H1 (cell line): ENCODE results near the gene AGAP1. TPM values are rescaled to one million over a fixed set of nuclear protein-coding genes. Genes with fewer than 3 reads are reported as not detected.

Experiments
- CTCF ChIA-PET: fragments of 300-600 bp; sonication (Branson Sonifier 250); formaldehyde crosslinking; loops from one replicate; lab custom pipeline; 2021; ENCODE audit not compliant: partially characterized antibody; lab: Charles Lee
- POLR2A ChIA-PET: fragments of 300-600 bp; sonication (Branson Sonifier 250); formaldehyde crosslinking; loops from one replicate; lab custom pipeline; 2021; ENCODE audit warnings: inconsistent platforms; ENCODE audit not compliant: partially characterized antibody; lab: Charles Lee
- DNase-seq, 2 experiments: peaks; one replicate each; pipeline versions ENCODE4 v3.0.0 to v3.0.0-alpha.2; 2010 to 2022; ENCODE audit warnings: low spot score in 2 of 2, low read depth in 1 of 2, mixed read lengths in 1 of 2
- FAIRE-seq: peaks from 2 replicates; lab custom pipeline; 2011; peaks lifted over from hg19 to GRCh38; lab: Jason Lieb, UNC
- H2AFZ ChIP-seq: 2 replicates; pipeline ENCODE4 v1.8.1; 2012; ENCODE audit warnings: low read length, inconsistent platforms
- H2AK5ac ChIP-seq: 2 replicates; pipeline ENCODE4 v1.6.1; 2013; ENCODE audit warnings: low read depth, low read length
- H2BK120ac ChIP-seq: replicated peaks from 2 replicates; pipeline ENCODE3; 2013; ENCODE audit warnings: low read depth, low read length, inconsistent platforms
- H2BK12ac ChIP-seq: 2 replicates; pipeline ENCODE4 v1.6.1; 2013; ENCODE audit warnings: low read depth, low read length
- H2BK15ac ChIP-seq: 2 replicates; pipeline ENCODE4 v1.6.1; 2013; ENCODE audit warnings: low read length
- H2BK20ac ChIP-seq: 2 replicates; pipeline ENCODE4 v1.6.1; 2013; ENCODE audit warnings: low read length
- H2BK5ac ChIP-seq: 2 replicates; pipeline ENCODE4 v1.6.1; 2013; ENCODE audit warnings: low read depth, low read length
- H3K14ac ChIP-seq: 2 replicates; pipeline ENCODE4 v1.6.1; 2013; ENCODE audit warnings: inconsistent platforms; ENCODE audit not compliant: insufficient read length
- H3K18ac ChIP-seq: 2 replicates; pipeline ENCODE4 v1.6.1; 2013; ENCODE audit warnings: low read length; ENCODE audit errors: extremely low read depth
- H3K23ac ChIP-seq: 2 replicates; pipeline ENCODE4 v1.6.1; 2013; ENCODE audit warnings: inconsistent platforms; ENCODE audit not compliant: insufficient read length
- H3K23me2 ChIP-seq: 2 replicates; pipeline ENCODE4 v1.6.1; 2013; ENCODE audit warnings: low read depth, low read length
- H3K27ac ChIP-seq: 2 replicates; pipeline ENCODE4 v1.6.1; 2011; ENCODE audit warnings: low read depth, low read length, inconsistent platforms
- H3K27me3 ChIP-seq, 4 experiments: replicated peaks in 1 of 4; 1 replicate in 1 of 4; 2 replicates in 3 of 4; pipeline versions ENCODE4 v1.6.1 to v1.8.1; 2011 to 2013; ENCODE audit warnings: low read length in 3 of 4, mild to moderate bottlenecking in 3 of 4, inconsistent platforms in 2 of 4, mixed read lengths in 2 of 4, moderate library complexity in 1 of 4; ENCODE audit not compliant: control insufficient read depth in 3 of 4, insufficient read depth in 3 of 4; ENCODE audit errors: extremely low read depth in 1 of 4
- H3K36me3 ChIP-seq, 4 experiments: 2 replicates each; pipeline versions ENCODE4 v1.6.1 to v1.8.1; 2011 to 2013; ENCODE audit warnings: mild to moderate bottlenecking in 4 of 4, low read length in 3 of 4, moderate library complexity in 2 of 4, control low read depth in 1 of 4, inconsistent platforms in 1 of 4; ENCODE audit not compliant: insufficient read depth in 4 of 4, control insufficient read depth in 2 of 4
- H3K4ac ChIP-seq: replicated peaks from 2 replicates; pipeline ENCODE3; 2013; ENCODE audit warnings: low read length, low read depth, mixed read lengths, inconsistent platforms; ENCODE audit not compliant: insufficient read length
- H3K4me1 ChIP-seq, 4 experiments: replicated peaks in 1 of 4; 1 replicate in 1 of 4; 2 replicates in 3 of 4; pipeline versions ENCODE4 v1.6.1 to v1.8.1; 2011 to 2013; ENCODE audit warnings: low read length in 3 of 4, inconsistent platforms in 2 of 4, mixed read lengths in 1 of 4; ENCODE audit not compliant: insufficient read depth in 4 of 4, control insufficient read depth in 3 of 4
- H3K4me2 ChIP-seq, 2 experiments: 2 replicates each; pipeline versions ENCODE4 v1.6.1 to v1.8.1; 2011 to 2013; ENCODE audit warnings: low read depth in 2 of 2, low read length in 2 of 2, control low read depth in 1 of 2, inconsistent platforms in 1 of 2, mild to moderate bottlenecking in 1 of 2; ENCODE audit not compliant: insufficient read depth in 1 of 2
- H3K4me3 ChIP-seq, 4 experiments: fragments of 200-600, 300-600 bp in 1 of 4; sonication (generic), shearing (Covaris generic), sonication (Bioruptor Twin) in 1 of 4; 2 replicates each; pipeline versions ENCODE4 v1.5.1 to v1.8.1; 2011 to 2016; ENCODE audit warnings: low read length in 4 of 4, low read depth in 3 of 4, control low read depth in 2 of 4, inconsistent platforms in 2 of 4, mild to moderate bottlenecking in 2 of 4, mixed read lengths in 1 of 4, moderate library complexity in 1 of 4; ENCODE audit not compliant: insufficient read depth in 2 of 4; ENCODE audit errors: extremely low read depth in 1 of 4
- H3K56ac ChIP-seq: replicated peaks from 2 replicates; pipeline ENCODE3; 2013; ENCODE audit warnings: low read depth, mild to moderate bottlenecking, mixed read lengths, low read length, inconsistent platforms; ENCODE audit not compliant: insufficient read length
- H3K79me1 ChIP-seq: 2 replicates; pipeline ENCODE4 v1.6.1; 2013; ENCODE audit warnings: low read depth, low read length, control low read depth
- H3K79me2 ChIP-seq, 2 experiments: 2 replicates each; pipeline versions ENCODE4 v1.6.1 to v1.8.1; 2012 to 2013; ENCODE audit warnings: low read length in 2 of 2, mild to moderate bottlenecking in 2 of 2, inconsistent platforms in 1 of 2; ENCODE audit not compliant: insufficient read depth in 2 of 2, control insufficient read depth in 1 of 2
- H3K9ac ChIP-seq, 4 experiments: replicated peaks in 1 of 4; 1 replicate in 1 of 4; 2 replicates in 3 of 4; pipeline versions ENCODE4 v1.6.1 to v1.8.1; 2011 to 2013; ENCODE audit warnings: low read depth in 3 of 4, low read length in 3 of 4, control low read depth in 2 of 4, mild to moderate bottlenecking in 2 of 4, moderate library complexity in 2 of 4, inconsistent platforms in 1 of 4; ENCODE audit errors: extremely low read depth in 1 of 4
- H3K9me3 ChIP-seq, 2 experiments: 2 replicates each; pipeline versions ENCODE4 v1.6.1 to v1.8.1; 2012 to 2013; ENCODE audit warnings: mild to moderate bottlenecking in 2 of 2, moderate library complexity in 2 of 2, control low read depth in 1 of 2, inconsistent platforms in 1 of 2, low read depth in 1 of 2, low read length in 1 of 2, mixed read lengths in 1 of 2; ENCODE audit not compliant: insufficient read depth in 2 of 2
- H4K20me1 ChIP-seq, 2 experiments: replicated peaks in 1 of 2; 2 replicates each; pipeline versions ENCODE3 to v1.8.1; 2011 to 2013; ENCODE audit warnings: inconsistent platforms in 2 of 2, low read length in 2 of 2, mild to moderate bottlenecking in 1 of 2; ENCODE audit not compliant: insufficient read depth in 2 of 2, control insufficient read depth in 1 of 2
- H4K5ac ChIP-seq: 2 replicates; pipeline ENCODE4 v1.6.1; 2013; ENCODE audit warnings: low read length, low read depth, mixed read lengths, inconsistent platforms; ENCODE audit not compliant: insufficient read length
- H4K8ac ChIP-seq: 2 replicates; pipeline ENCODE4 v1.8.0; 2013; ENCODE audit warnings: mild to moderate bottlenecking, moderate library complexity, low read length, inconsistent platforms; ENCODE audit not compliant: insufficient read depth; ENCODE audit errors: extremely low read depth
- H4K91ac ChIP-seq: replicated peaks from 2 replicates; pipeline ENCODE3; 2013; ENCODE audit warnings: low read length, mixed read lengths, inconsistent platforms; ENCODE audit not compliant: insufficient read length
- EZH2 ChIP-seq: fragments of 200-600 bp; sonication (generic); IDR thresholded peaks from 2 replicates; pipeline ENCODE4 v1.7.1; 2012; ENCODE audit warnings: low read depth, mild to moderate bottlenecking, moderate library complexity, low read length, inconsistent platforms; ENCODE audit not compliant: severe bottlenecking
- GABPA ChIP-seq: IDR thresholded peaks from 2 replicates; pipeline ENCODE4 v1.6.1; 2011; ENCODE audit warnings: mild to moderate bottlenecking, low read length, moderate library complexity, borderline replicate concordance; ENCODE audit not compliant: insufficient read depth
- MAX ChIP-seq: IDR thresholded peaks from 2 replicates; pipeline ENCODE4 v1.6.1; 2012; ENCODE audit warnings: inconsistent platforms
- WGBS, 2 experiments: shearing (Covaris generic) in 1 of 2; methylation state at CpG; one replicate each; pipeline versions ENCODE4 v1.1.6 to v1.1.7; 2013 to 2015; ENCODE audit warnings: low lambda C conversion rate in 2 of 2, mixed read lengths in 2 of 2, inconsistent platforms in 1 of 2, low coverage in 1 of 2, missing lambda C conversion rate in 1 of 2; ENCODE audit not compliant: insufficient replicate concordance in 2 of 2, insufficient coverage in 1 of 2, insufficient read length in 1 of 2; ENCODE audit errors: extremely low coverage in 1 of 2, missing lambda C conversion rate in 1 of 2; 5-methylcytosine and 5-hydroxymethylcytosine counted together
- polyA plus RNA-seq, 7 experiments: library from polyadenylated mRNA; depleted of rRNA in 3 of 7; stranded (reverse) in 5 of 7; unstranded in 2 of 7; fragments of >200 nt in 5 of 7; fragments of 200-250 nt in 2 of 7; gene quantifications; 1 replicate in 5 of 7; 2 replicates in 1 of 7; 4 replicates in 1 of 7; pipeline versions ENCODE4 v1.2.1 to v1.2.3, GENCODE V29; 2011 to 2013; ENCODE audit warnings: missing spikeins in 2 of 7, mixed read lengths in 2 of 7
- total RNA-seq: library from RNA; stranded (reverse); fragmentation: NEBNext Ultra II Directional; extraction: Animal tissue kit (Norgen Biotek cat#: 25700); gene quantifications from 2 replicates; pipeline ENCODE4 v1.2.1, GENCODE V29; 2021

Gene AGAP1
- total and polyA plus RNA-seq, 2 of the 8 experiments (the other 6 are each of a cell fraction or from before 2014, with no cell fraction given): 18.1 to 39.4 TPM

GRCh38 chr2:235876099-235876679 is 382.3 kb downstream of the AGAP1 start:
- Histone ChIP-seq H4K5ac (no peak overlapping the region), H3K4me2 (no peak overlapping the region)
- CTCF ChIA-PET: no interaction called here

More at GRCh38 chr2:235876099-235876679, 382.3 kb downstream of the AGAP1 start:
- Histone ChIP-seq H3K56ac (no peak overlapping the region), H2BK20ac (no peak overlapping the region), H4K8ac (peak overlapping the region; percentile 16; the same call in 1 of the 2 replicates), H3K27me3 (no peaks in the 10 kb centered on the region), H2AK5ac (no peak overlapping the region), H4K91ac (no peak overlapping the region), H2AFZ (no peak overlapping the region), H2BK5ac (no peak overlapping the region), H3K23ac (no peak overlapping the region), H3K9me3 (no peaks in the 10 kb centered on the region), H3K36me3 (no peaks in the 10 kb centered on the region), H2BK120ac (no peak overlapping the region), H3K14ac (no peak overlapping the region), H3K23me2 (no peaks in the 10 kb centered on the region), H2BK15ac (no peak overlapping the region), H3K9ac (no peak overlapping the region), H3K79me1 (no peaks in the 10 kb centered on the region; the same call in 1 of the 2 replicates), H3K4ac (no peak overlapping the region), H4K20me1 (no peaks in the 10 kb centered on the region), H3K18ac (no peak overlapping the region), H3K79me2 (no peaks in the 10 kb centered on the region), H3K4me3 (no peak overlapping the region), H3K27ac (no peak overlapping the region), H3K4me1 (peaks cover 0 to 8% (median 0%) of the 10 kb centered on the region in 4 experiments; a peak in 1 of 7 replicates), H2BK12ac (no peak overlapping the region)
- POLR2A ChIA-PET: no interaction called here
- FAIRE-seq (no peak), DNase-seq (no peak)
- TF ChIP-seq GABPA (no peak), EZH2 (no peak), MAX (no peak)
- WGBS, 2 experiments: 92% methylated on average over 9 of the region's 9 CpGs; no CpG with 5 or more reads in 1 of the 2 experiments
